Measurements from ENCODE around the gene AGAP1. TPM values are rescaled to one million over a fixed set of nuclear protein-coding genes. Genes with fewer than 3 reads are reported as not detected.
A peak's percentile ranks its signal among the peaks of the same experiment; 100 is the strongest.

AGAP1 gene
- total RNA-seq, 1 donor from 2014 or later = 36.2 TPM

DNA sequence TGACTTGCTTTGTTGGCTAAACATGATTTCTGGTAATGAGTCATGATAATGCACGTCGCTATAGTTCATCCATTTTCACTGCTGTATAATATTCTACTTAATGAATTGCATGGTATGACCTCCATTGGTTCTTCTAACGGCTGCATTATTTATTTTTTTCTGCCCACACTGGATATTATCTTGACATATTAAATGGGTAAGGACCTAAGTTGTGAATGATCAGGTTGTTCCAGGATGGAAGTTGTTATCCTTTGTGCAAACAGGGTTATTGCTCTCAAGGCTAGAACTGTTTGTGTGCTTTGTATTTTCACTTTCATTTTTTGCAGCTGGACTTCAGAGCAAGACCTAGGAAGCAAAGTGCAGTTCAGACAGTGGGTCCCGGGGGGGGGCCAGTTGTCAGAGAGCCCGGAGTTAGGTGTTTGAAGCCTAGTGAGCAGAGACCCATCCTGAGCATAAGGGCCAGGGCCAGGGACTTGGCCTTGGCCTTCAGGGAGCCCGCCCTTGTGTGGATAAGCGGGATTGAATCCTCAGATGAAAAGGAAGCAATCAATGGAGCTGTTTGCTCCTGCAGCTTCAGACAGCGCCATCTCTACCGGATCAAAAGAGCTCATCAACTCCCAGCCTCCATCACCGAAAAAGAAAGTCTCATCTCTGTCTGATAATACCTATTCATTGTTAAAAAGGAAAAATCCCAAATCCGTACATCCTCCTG, 48.2 kb downstream of the AGAP1 start:
- DNase-seq = no peak
- ATAC-seq = no peak
- Histone ChIP-seq H3K27me3 (ENCODE audit: low read depth) (no peaks in the 10 kb centered on the region), H3K4me3 (no peak overlapping the region), H3K36me3 (no peaks in the 10 kb centered on the region), H3K9me3 (no peaks in the 10 kb centered on the region), H3K4me1 (peaks cover 14% of the 10 kb centered on the region), H3K27ac (no peak overlapping the region)
- TF ChIP-seq, protein P1, sequence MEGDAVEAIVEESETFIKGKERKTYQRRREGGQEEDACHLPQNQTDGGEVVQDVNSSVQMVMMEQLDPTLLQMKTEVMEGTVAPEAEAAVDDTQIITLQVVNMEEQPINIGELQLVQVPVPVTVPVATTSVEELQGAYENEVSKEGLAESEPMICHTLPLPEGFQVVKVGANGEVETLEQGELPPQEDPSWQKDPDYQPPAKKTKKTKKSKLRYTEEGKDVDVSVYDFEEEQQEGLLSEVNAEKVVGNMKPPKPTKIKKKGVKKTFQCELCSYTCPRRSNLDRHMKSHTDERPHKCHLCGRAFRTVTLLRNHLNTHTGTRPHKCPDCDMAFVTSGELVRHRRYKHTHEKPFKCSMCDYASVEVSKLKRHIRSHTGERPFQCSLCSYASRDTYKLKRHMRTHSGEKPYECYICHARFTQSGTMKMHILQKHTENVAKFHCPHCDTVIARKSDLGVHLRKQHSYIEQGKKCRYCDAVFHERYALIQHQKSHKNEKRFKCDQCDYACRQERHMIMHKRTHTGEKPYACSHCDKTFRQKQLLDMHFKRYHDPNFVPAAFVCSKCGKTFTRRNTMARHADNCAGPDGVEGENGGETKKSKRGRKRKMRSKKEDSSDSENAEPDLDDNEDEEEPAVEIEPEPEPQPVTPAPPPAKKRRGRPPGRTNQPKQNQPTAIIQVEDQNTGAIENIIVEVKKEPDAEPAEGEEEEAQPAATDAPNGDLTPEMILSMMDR (IDR thresholded peaks at IDR 0.05) = no peak
- intact Hi-C loops (cut with DNase I) = no loop called here

DNA sequence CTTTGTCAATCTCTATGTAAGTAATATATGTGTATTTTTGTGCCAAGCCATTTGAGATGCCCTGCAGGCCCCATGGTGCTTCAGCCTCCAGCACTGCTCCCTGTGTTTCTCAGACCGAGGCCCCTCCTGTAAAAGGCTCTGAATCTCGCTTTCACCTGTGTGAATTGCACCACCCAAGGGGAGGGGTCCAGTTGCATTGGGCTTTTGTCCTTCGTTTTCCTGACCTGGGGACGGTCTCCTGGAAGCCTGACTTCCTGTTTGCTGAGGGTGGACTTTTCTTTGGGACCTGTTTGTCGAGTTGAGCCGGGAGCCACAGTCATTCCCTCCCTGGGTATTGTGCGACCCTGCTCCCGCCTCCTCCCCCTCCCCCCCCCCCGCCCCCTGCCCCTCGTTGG, 48.9 kb downstream of the AGAP1 start:
- Histone ChIP-seq H3K36me3 (no peaks in the 10 kb centered on the region), H3K4me3 (no peak overlapping the region), H3K27me3 (ENCODE audit: low read depth) (no peaks in the 10 kb centered on the region), H3K9me3 (no peaks in the 10 kb centered on the region), H3K27ac (no peak overlapping the region), H3K4me1 (peaks cover 14% of the 10 kb centered on the region)
- TF ChIP-seq, protein P1 (IDR thresholded peaks at IDR 0.05) = no peak
- ATAC-seq (no peak), DNase-seq (no peak)
- intact Hi-C loops (cut with DNase I) = no loop called here

DNA sequence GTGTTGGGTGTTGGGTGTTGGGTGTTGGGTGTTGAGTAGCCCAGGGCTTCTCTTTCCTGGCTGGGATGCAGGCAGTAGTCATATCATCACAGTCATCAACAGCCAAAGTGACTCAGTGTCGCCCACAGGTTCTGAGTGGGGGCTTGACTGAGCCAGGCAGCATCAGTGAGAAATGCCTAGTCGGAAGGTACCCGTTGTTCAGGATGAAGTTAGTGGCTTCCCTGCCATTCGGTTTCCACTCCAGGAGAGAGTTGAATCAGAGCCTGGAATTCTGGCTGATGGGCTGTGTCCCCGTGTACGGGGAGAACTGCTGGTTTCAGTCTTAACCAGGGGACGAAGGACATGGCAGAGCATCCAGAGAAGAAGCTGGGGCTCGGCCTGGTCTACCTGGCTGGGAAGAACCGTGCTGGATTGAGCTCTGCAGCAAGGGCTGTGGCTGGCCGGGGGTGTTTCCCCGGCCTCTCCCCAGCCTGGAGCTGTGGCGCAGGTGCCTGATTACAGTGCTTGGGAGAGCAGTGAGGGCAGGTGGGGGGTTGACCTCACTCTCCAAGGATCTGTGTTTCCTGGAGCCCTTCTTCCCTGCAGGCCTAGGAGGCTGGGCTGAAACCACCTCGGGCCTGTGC, 49.4 kb downstream of the AGAP1 start:
- intact Hi-C loops (cut with DNase I) = no loop called here
- Histone ChIP-seq H3K9me3 (no peaks in the 10 kb centered on the region), H3K27ac (no peak overlapping the region), H3K36me3 (no peaks in the 10 kb centered on the region), H3K4me3 (no peak overlapping the region), H3K27me3 (ENCODE audit: low read depth) (no peaks in the 10 kb centered on the region), H3K4me1 (peaks cover 14% of the 10 kb centered on the region)
- TF ChIP-seq, protein P1 (IDR thresholded peaks at IDR 0.05) = no peak
- ATAC-seq = no peak
- no peak for DNase-seq

DNA sequence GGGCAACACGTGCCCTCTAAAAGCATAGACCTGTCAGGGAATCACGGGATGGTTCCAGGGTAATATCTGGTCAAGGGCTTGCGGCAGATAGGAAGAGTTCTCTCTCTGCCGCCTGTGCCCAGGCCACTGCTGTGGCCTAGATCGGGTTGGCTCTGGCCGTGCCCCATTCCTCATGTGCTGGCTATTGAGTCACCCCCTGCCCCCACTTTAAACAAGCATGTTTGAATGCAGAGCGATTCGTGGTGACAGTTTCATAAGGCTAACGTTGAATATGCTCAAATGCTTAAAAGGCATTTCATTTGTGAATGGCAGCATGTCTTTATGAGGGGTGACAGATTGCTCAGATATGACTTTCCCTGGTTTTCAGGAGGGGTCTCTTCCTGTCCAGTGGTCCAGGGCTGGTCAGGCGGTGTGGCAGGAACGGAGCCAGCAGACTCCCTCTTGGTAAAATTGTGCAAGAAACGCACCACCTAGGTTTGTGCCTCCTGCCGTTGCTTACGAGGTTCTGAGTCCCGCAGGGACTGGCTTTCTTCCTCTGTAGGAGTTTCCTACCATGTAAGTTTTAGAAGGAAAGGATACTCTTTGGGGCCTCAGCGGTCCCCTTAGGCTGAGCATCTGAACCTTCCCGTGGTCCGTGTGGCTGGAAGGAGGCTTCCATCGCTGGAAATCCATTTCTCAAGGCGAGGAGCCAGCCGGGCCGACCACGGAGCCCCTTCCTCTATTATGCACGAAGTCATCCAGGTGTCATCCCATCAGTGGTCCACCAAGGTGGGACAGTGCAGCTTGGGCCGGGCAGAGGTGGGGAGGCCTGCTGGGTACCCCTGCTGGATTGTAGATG, 50.2 kb downstream of the AGAP1 start:
- no peak overlapping the region for H3K4me3 ChIP-seq
- no peak overlapping the region for H3K27ac ChIP-seq
- no peaks in the 10 kb centered on the region for H3K27me3 ChIP-seq (ENCODE audit: low read depth)
- DNase-seq (no peak), ATAC-seq (peak in 1 of 2 donors; percentile 14)
- TF ChIP-seq, protein P1 (IDR thresholded peaks at IDR 0.05) = no peak
- intact Hi-C loops (cut with DNase I) = no loop called here
- no peaks in the 10 kb centered on the region for H3K36me3 ChIP-seq
- H3K9me3 ChIP-seq = no peaks in the 10 kb centered on the region
- peaks cover 14% of the 10 kb centered on the region for H3K4me1 ChIP-seq

DNA sequence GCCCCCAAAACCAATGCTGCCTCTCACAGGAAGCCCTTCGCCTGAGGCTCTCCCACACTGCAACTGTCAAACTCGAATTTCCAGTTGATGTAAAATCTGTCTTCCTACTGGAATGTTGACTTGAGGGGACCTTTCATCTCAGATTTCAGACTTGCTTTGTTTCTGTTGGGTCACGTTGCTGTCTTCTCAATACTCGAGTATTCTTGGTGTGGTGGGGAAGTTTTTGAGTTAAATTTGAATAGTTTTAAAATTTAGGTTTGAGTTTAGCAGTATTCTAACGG, 50.8 kb downstream of the AGAP1 start:
- intact Hi-C loops (cut with DNase I) = no loop called here
- DNase-seq (no peak), ATAC-seq (no peak)
- no peaks in the 10 kb centered on the region for H3K9me3 ChIP-seq
- no peaks in the 10 kb centered on the region for H3K27me3 ChIP-seq (ENCODE audit: low read depth)
- H3K4me3 ChIP-seq = no peak overlapping the region
- TF ChIP-seq, protein P1 (IDR thresholded peaks at IDR 0.05) = no peak
- H3K4me1 ChIP-seq = peaks cover 14% of the 10 kb centered on the region
- no peak overlapping the region for H3K27ac ChIP-seq
- no peaks in the 10 kb centered on the region for H3K36me3 ChIP-seq

Data from lower lobe of right lung (tissue), 2 donors.